ENCODE results near the gene PLEKHA3.

Gene PLEKHA3

GRCh38 chr2:178502751-178503150 lies 22.5 kb downstream of the PLEKHA3 start:
- no peak overlapping the region for H3K9ac ChIP-seq (ENCODE audit: low read length in 2 of 2)
- H3K27ac ChIP-seq (ENCODE audit: low read length), result no peak overlapping the region
- no peaks in the 10 kb centered on the region for H3K27me3 ChIP-seq (ENCODE audit: control insufficient read depth in 1 of 2, insufficient read depth in 2 of 2, low read length in 2 of 2)
- no peak overlapping the region for H3K4me3 ChIP-seq (ENCODE audit: low read length in 2 of 2)
- peaks cover 17 to 36% of the 10 kb centered on the region in 2 donors for H3K36me3 ChIP-seq (ENCODE audit: control insufficient read depth in 2 of 2, insufficient read depth in 2 of 2, low read length in 2 of 2)
- H3K9me3 ChIP-seq (ENCODE audit: control insufficient read depth in 2 of 2, low read length in 2 of 2), result no peaks in the 10 kb centered on the region
- no peaks in the 10 kb centered on the region for H3K4me1 ChIP-seq (ENCODE audit: control insufficient read depth, insufficient read depth, low read length)

- Histone ChIP-seq H3K27me3 (ENCODE audit: control insufficient read depth in 1 of 2, insufficient read depth in 2 of 2, low read length in 2 of 2) (no peaks in the 10 kb centered on the region), H3K4me3 (ENCODE audit: low read length in 2 of 2) (no peak overlapping the region), H3K9me3 (ENCODE audit: control insufficient read depth in 2 of 2, low read length in 2 of 2) (no peaks in the 10 kb centered on the region), H3K27ac (ENCODE audit: low read length) (no peak overlapping the region), H3K9ac (ENCODE audit: low read length in 2 of 2) (no peak overlapping the region), H3K36me3 (ENCODE audit: control insufficient read depth in 2 of 2, insufficient read depth in 2 of 2, low read length in 2 of 2) (peaks cover 7 to 26% of the 10 kb centered on the region in 2 donors), H3K4me1 (ENCODE audit: control insufficient read depth, insufficient read depth, low read length) (no peaks in the 10 kb centered on the region)
These were observed 25.8 kb downstream of the PLEKHA3 start for GRCh38 chr2:178506101-178506500.

DNA sequence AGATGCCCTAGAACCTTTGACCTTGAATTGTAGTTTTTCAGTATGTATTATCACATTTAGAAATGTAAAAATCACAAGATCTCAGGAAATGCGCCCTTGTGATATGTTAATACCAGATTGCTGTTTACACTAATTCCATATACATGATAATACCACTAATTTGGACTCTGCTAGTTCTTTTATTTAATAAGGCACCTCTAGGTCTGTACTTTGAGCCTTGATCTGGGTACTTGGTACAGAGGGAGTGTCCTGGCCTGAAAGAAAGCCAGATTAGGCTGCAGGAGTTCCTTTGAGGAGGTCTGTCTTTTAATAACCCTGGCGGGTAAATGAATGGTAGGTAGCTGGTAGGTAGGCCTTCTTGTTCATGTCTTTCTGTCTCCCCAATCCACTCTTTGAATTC lies 26.3 kb downstream of the PLEKHA3 start:
- Histone ChIP-seq H3K36me3 (ENCODE audit: control insufficient read depth in 2 of 2, insufficient read depth in 2 of 2, low read length in 2 of 2) (peaks cover 4 to 21% of the 10 kb centered on the region in 2 donors), H3K27me3 (ENCODE audit: control insufficient read depth in 1 of 2, insufficient read depth in 2 of 2, low read length in 2 of 2) (no peaks in the 10 kb centered on the region), H3K27ac (ENCODE audit: low read length) (no peak overlapping the region), H3K4me3 (ENCODE audit: low read length in 2 of 2) (no peak overlapping the region), H3K9ac (ENCODE audit: low read length in 2 of 2) (no peak overlapping the region), H3K4me1 (ENCODE audit: control insufficient read depth, insufficient read depth, low read length) (no peaks in the 10 kb centered on the region), H3K9me3 (ENCODE audit: control insufficient read depth in 2 of 2, low read length in 2 of 2) (no peaks in the 10 kb centered on the region)

GRCh38 chr2:178506949-178507348 lies 26.7 kb downstream of the PLEKHA3 start:
- Histone ChIP-seq H3K27ac (ENCODE audit: low read length) (no peak overlapping the region), H3K36me3 (ENCODE audit: control insufficient read depth in 2 of 2, insufficient read depth in 2 of 2, low read length in 2 of 2) (peaks cover 4 to 18% of the 10 kb centered on the region in 2 donors), H3K9me3 (ENCODE audit: control insufficient read depth in 2 of 2, low read length in 2 of 2) (no peaks in the 10 kb centered on the region), H3K4me1 (ENCODE audit: control insufficient read depth, insufficient read depth, low read length) (no peaks in the 10 kb centered on the region), H3K9ac (ENCODE audit: low read length in 2 of 2) (no peak overlapping the region), H3K27me3 (ENCODE audit: control insufficient read depth in 1 of 2, insufficient read depth in 2 of 2, low read length in 2 of 2) (no peaks in the 10 kb centered on the region), H3K4me3 (ENCODE audit: low read length in 2 of 2) (no peak overlapping the region)

DNA sequence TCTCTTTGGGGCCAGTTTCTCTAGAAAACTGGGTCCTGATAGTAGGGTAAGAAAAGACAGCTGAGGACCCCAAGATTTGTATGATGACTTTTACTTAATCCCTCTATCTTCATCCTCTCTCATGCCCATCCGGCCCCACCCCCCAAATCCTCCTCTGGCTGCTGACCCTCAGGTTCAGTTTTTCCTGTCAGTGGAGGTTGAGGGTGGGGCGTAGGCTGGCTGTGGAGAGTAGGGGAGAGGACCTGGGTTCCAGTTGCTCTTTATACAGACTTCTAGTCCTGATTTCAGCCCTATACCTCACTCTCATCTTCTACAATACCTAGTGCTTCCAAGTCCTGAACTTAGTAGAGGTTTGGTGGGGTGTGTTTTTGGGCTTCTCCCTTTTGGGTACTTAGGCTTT lies 28.4 kb downstream of the PLEKHA3 start:
- Histone ChIP-seq H3K36me3 (ENCODE audit: control insufficient read depth in 2 of 2, insufficient read depth in 2 of 2, low read length in 2 of 2) (peaks cover 0 to 4% of the 10 kb centered on the region in 2 donors), H3K4me1 (ENCODE audit: control insufficient read depth, insufficient read depth, low read length) (no peaks in the 10 kb centered on the region), H3K9ac (ENCODE audit: low read length in 2 of 2) (no peak overlapping the region), H3K27me3 (ENCODE audit: control insufficient read depth in 1 of 2, insufficient read depth in 2 of 2, low read length in 2 of 2) (no peaks in the 10 kb centered on the region), H3K4me3 (ENCODE audit: low read length in 2 of 2) (no peak overlapping the region), H3K9me3 (ENCODE audit: control insufficient read depth in 2 of 2, low read length in 2 of 2) (no peaks in the 10 kb centered on the region), H3K27ac (ENCODE audit: low read length) (no peak overlapping the region)

DNA sequence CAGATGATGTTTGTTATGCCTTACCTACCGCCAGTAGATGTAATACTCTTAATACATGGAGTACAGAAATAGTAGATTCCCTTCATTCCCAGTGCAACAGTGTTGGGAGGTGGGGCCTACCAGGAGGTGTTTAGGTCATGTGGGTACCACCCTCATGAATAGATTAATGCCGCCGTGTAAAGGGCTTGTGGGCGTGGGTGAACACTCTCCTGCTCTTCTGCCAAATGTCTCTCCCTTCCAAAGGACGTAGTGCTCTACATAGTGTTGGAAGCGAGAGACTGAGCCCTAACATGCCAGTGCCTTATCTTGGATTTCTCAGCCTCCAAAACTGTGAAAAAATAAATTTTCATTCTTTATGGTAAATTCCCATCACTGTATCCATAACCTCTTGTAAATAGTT lies 30.1 kb downstream of the PLEKHA3 start:
- Histone ChIP-seq H3K9me3 (ENCODE audit: control insufficient read depth in 2 of 2, low read length in 2 of 2) (no peaks in the 10 kb centered on the region), H3K9ac (ENCODE audit: low read length in 2 of 2) (no peak overlapping the region), H3K27me3 (ENCODE audit: control insufficient read depth in 1 of 2, insufficient read depth in 2 of 2, low read length in 2 of 2) (no peaks in the 10 kb centered on the region), H3K36me3 (ENCODE audit: control insufficient read depth in 2 of 2, insufficient read depth in 2 of 2, low read length in 2 of 2) (peaks cover 0 to 3% of the 10 kb centered on the region in 2 donors), H3K27ac (ENCODE audit: low read length) (no peak overlapping the region), H3K4me1 (ENCODE audit: control insufficient read depth, insufficient read depth, low read length) (no peaks in the 10 kb centered on the region), H3K4me3 (ENCODE audit: low read length in 2 of 2) (no peak overlapping the region)

- no peak overlapping the region for H3K4me3 ChIP-seq (ENCODE audit: low read length in 2 of 2)
- H3K9me3 ChIP-seq (ENCODE audit: control insufficient read depth in 2 of 2, low read length in 2 of 2), result no peaks in the 10 kb centered on the region
- H3K4me1 ChIP-seq (ENCODE audit: control insufficient read depth, insufficient read depth, low read length), result no peaks in the 10 kb centered on the region
- peaks cover 0 to 3% of the 10 kb centered on the region in 2 donors for H3K36me3 ChIP-seq (ENCODE audit: control insufficient read depth in 2 of 2, insufficient read depth in 2 of 2, low read length in 2 of 2)
- no peaks in the 10 kb centered on the region for H3K27me3 ChIP-seq (ENCODE audit: control insufficient read depth in 1 of 2, insufficient read depth in 2 of 2, low read length in 2 of 2)
- H3K9ac ChIP-seq (ENCODE audit: low read length in 2 of 2), result no peak overlapping the region
- H3K27ac ChIP-seq (ENCODE audit: low read length), result no peak overlapping the region
These were observed 32.2 kb downstream of the PLEKHA3 start for GRCh38 chr2:178512484-178512883.

DNA sequence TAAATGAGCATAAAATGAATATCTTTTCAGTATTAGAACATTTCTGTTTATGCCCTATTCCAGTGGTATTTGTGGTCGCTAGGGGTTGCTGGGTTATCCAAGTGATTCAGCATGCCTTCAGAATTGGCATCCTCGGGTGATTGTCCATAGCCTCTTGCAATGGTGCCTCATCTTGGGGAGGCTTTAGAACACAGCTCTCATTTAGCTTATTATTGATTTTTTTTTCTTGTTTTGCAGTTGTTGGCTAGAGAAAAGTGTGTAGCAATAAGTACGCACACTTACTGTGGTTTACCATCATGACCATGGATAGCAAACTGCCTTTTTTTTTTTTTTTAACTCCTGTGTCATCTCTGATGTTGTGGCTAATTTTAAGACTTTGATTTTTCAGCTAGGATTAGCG lies 33.6 kb downstream of the PLEKHA3 start:
- Histone ChIP-seq H3K36me3 (ENCODE audit: control insufficient read depth in 2 of 2, insufficient read depth in 2 of 2, low read length in 2 of 2) (peaks cover 7 to 9% of the 10 kb centered on the region in 2 donors), H3K27ac (ENCODE audit: low read length) (no peak overlapping the region), H3K4me1 (ENCODE audit: control insufficient read depth, insufficient read depth, low read length) (no peaks in the 10 kb centered on the region), H3K9ac (ENCODE audit: low read length in 2 of 2) (no peak overlapping the region), H3K4me3 (ENCODE audit: low read length in 2 of 2) (no peak overlapping the region), H3K27me3 (ENCODE audit: control insufficient read depth in 1 of 2, insufficient read depth in 2 of 2, low read length in 2 of 2) (no peaks in the 10 kb centered on the region), H3K9me3 (ENCODE audit: control insufficient read depth in 2 of 2, low read length in 2 of 2) (no peaks in the 10 kb centered on the region)

GRCh38 chr2:178514664-178515063 lies 34.4 kb downstream of the PLEKHA3 start:
- Histone ChIP-seq H3K36me3 (ENCODE audit: control insufficient read depth in 2 of 2, insufficient read depth in 2 of 2, low read length in 2 of 2) (peaks cover 5 to 9% of the 10 kb centered on the region in 2 donors), H3K9ac (ENCODE audit: low read length in 2 of 2) (no peak overlapping the region), H3K4me3 (ENCODE audit: low read length in 2 of 2) (no peak overlapping the region), H3K27ac (ENCODE audit: low read length) (no peak overlapping the region), H3K9me3 (ENCODE audit: control insufficient read depth in 2 of 2, low read length in 2 of 2) (no peaks in the 10 kb centered on the region), H3K4me1 (ENCODE audit: control insufficient read depth, insufficient read depth, low read length) (no peaks in the 10 kb centered on the region), H3K27me3 (ENCODE audit: control insufficient read depth in 1 of 2, insufficient read depth in 2 of 2, low read length in 2 of 2) (no peaks in the 10 kb centered on the region)

GRCh38 chr2:178517496-178517895 lies 37.2 kb downstream of the PLEKHA3 start:
- no peak overlapping the region for H3K4me3 ChIP-seq (ENCODE audit: low read length in 2 of 2)
- no peaks in the 10 kb centered on the region for H3K9me3 ChIP-seq (ENCODE audit: control insufficient read depth in 2 of 2, low read length in 2 of 2)
- no peaks in the 10 kb centered on the region for H3K4me1 ChIP-seq (ENCODE audit: control insufficient read depth, insufficient read depth, low read length)
- H3K27me3 ChIP-seq (ENCODE audit: control insufficient read depth in 1 of 2, insufficient read depth in 2 of 2, low read length in 2 of 2), result no peaks in the 10 kb centered on the region
- no peak overlapping the region for H3K9ac ChIP-seq (ENCODE audit: low read length in 2 of 2)
- peaks cover 4 to 9% of the 10 kb centered on the region in 2 donors for H3K36me3 ChIP-seq (ENCODE audit: control insufficient read depth in 2 of 2, insufficient read depth in 2 of 2, low read length in 2 of 2)
- no peak overlapping the region for H3K27ac ChIP-seq (ENCODE audit: low read length)

DNA sequence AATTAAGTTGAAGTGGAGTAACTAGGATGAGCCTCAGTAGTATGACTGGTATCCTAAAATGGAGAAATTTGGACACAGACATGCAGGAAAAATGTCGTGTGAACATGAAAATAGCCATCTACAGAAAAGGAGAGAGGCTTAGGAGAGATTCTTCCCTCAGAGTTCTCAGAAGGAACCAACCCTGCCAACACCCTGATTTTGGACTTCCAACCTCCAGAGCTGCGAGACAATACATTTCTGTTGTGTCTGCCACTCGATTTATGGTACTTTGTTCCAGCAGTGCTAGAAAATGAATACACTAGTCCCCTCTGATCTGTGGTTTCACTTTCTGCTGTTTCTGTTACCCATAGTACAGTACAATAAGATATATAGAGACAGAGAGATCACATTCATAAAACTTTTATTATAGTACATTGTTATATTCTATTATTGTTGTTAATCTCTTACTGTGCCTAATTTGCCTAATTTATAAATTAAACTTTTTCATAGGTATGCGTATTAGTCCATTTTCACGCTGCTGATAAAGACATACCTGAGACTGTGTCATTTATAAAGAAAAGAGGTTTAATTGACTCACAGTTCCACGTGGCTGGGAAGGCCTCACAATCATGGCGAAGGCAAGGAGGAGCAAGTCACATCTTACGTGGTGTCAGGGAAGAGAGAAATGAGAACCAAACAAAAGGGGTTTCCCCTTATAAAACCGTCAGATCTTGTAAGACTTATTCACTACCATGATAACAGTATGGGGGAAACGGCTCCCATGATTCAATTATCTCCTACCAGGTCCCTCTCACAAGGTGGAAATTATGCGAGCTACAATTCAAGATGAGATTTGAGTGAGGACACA lies 41.3 kb downstream of the PLEKHA3 start:
- Histone ChIP-seq H3K27ac (ENCODE audit: low read length) (no peak overlapping the region), H3K4me3 (ENCODE audit: low read length in 2 of 2) (no peak overlapping the region), H3K9ac (ENCODE audit: low read length in 2 of 2) (no peak overlapping the region), H3K36me3 (ENCODE audit: control insufficient read depth in 2 of 2, insufficient read depth in 2 of 2, low read length in 2 of 2) (peaks cover 4 to 9% of the 10 kb centered on the region in 2 donors), H3K27me3 (ENCODE audit: control insufficient read depth in 1 of 2, insufficient read depth in 2 of 2, low read length in 2 of 2) (no peaks in the 10 kb centered on the region), H3K4me1 (ENCODE audit: control insufficient read depth, insufficient read depth, low read length) (peaks cover 6% of the 10 kb centered on the region), H3K9me3 (ENCODE audit: control insufficient read depth in 2 of 2, low read length in 2 of 2) (no peaks in the 10 kb centered on the region)
